Psoas muscle (tissue), 8 donors: ENCODE data around the gene ELOVL5. TPM values are rescaled to one million over a fixed set of nuclear protein-coding genes. Genes with fewer than 3 reads are reported as not detected.

Source experiments
- ATAC-seq, 4 donors: fragments of 200-7000 bp; cut with Tn5 transposase; one replicate each; pipeline ENCODE4 v1.9.1; 2020; ENCODE audit warnings: moderate library complexity in 3 of 4, mild to moderate bottlenecking in 2 of 4
- DNase-seq, 2 donors: peaks; one replicate each; pipeline ENCODE4 v3.0.0-alpha.2; 2020
- H3K27ac ChIP-seq: fragments of 200-600 bp; one replicate; pipeline ENCODE4 v1.8.0; 2022
- H3K27me3 ChIP-seq, 3 donors: fragments of 200-600 bp in 1 of 3; one replicate each; pipeline versions ENCODE4 v1.6.1 to v1.8.0; 2013 to 2022; ENCODE audit warnings: low read length in 2 of 3, mild to moderate bottlenecking in 2 of 3, moderate library complexity in 1 of 3; ENCODE audit not compliant: insufficient read depth in 3 of 3
- H3K36me3 ChIP-seq, 2 donors: fragments of 200-600 bp in 1 of 2; one replicate each; pipeline versions ENCODE4 v1.6.1 to v1.8.0; 2013 to 2022; ENCODE audit warnings: low read depth in 1 of 2, mild to moderate bottlenecking in 1 of 2, moderate library complexity in 1 of 2; ENCODE audit not compliant: insufficient read depth in 1 of 2
- H3K4me1 ChIP-seq: fragments of 200-600 bp; one replicate; pipeline ENCODE4 v1.8.0; 2022
- H3K4me3 ChIP-seq: fragments of 200-600 bp; one replicate; pipeline ENCODE4 v1.8.0; 2022; ENCODE audit warnings: mild to moderate bottlenecking
- H3K9me3 ChIP-seq: fragments of 200-600 bp; one replicate; pipeline ENCODE4 v1.8.0; 2022
- WGBS, 3 donors: extraction: QIAGEN DNeasy Blood & Tissue Kit; methylation state at CpG; one replicate each; pipeline versions ENCODE4 v1.1.6 to v1.1.7; 2013; 5-methylcytosine and 5-hydroxymethylcytosine counted together
- intact Hi-C, 2 donors: fragments of 100-400 bp; cut with DNase I; formaldehyde crosslinking; loops; one replicate each; pipeline versions ENCODE4 v1.11.0 to v1.14.2; 2022
- long read RNA-seq, 2 donors: library from polyadenylated mRNA; unstranded; transcript quantifications; one replicate each; pipeline ENCODE4 v2.0.0, GENCODE V29; 2021
- polyA plus RNA-seq, 3 donors: library from polyadenylated mRNA; stranded (reverse); fragments of 200-250 nt; gene quantifications; one replicate each; pipeline ENCODE4 v1.2.3, GENCODE V29; 2013
- total RNA-seq, 4 donors: library from RNA; stranded (reverse); fragmentation: NEBNext Ultra II Directional in 2 of 4; extraction: Animal tissue kit (Norgen Biotek cat#: 25700) in 2 of 4; gene quantifications; one replicate each; pipeline versions ENCODE4 v1.2.1 to v1.2.4, GENCODE V29; 2021 to 2023
- TF ChIP-seq, protein P1 (sequence below): fragments of 200-600 bp; IDR thresholded peaks from one replicate; pipeline ENCODE4 v1.8.0; 2022; ENCODE audit warnings: antibody characterized with exemption
- donor health status: healthy with polysubstance abuse.
- donor health status: DM: no; HTN: no; CAD: no; lungs with moderate emphysema.
- donor health status: Bipolar disorder and iron deficiency.
- donor health status: healthy.
- donor health status: DM: yes; HTN: yes; CAD: no.
- donor health status: DM: no; HTN: no; CAD: no.
- donor health status: DM: no; HTN: no; CAD: no.
- donor health status: DM: yes; HTN: yes; CAD: no.

Gene ELOVL5, protein sequence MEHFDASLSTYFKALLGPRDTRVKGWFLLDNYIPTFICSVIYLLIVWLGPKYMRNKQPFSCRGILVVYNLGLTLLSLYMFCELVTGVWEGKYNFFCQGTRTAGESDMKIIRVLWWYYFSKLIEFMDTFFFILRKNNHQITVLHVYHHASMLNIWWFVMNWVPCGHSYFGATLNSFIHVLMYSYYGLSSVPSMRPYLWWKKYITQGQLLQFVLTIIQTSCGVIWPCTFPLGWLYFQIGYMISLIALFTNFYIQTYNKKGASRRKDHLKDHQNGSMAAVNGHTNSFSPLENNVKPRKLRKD
- total RNA-seq (10 to 100 TPM in 1 of 4 donors, 1 to 10 TPM in 3; 5.7 to 14.4 (median 8.7) TPM), polyA plus RNA-seq (1 to 10 TPM; 4.8 to 9.2 (median 5.8) TPM)
- long read RNA-seq, donor 1, transcript ELOVL5-201 (8 exons, 2,827 nt): minor isoform, 5 of 12 reads
- long read RNA-seq, donor 1, transcript ELOVL5-207 (7 exons, 2,875 nt): major isoform, 6 of 12 reads
- long read RNA-seq, donor 1, partial matches to known transcripts: 1 of 12 reads
- long read RNA-seq, donor 1, other reads (novel, unspliced or antisense): 0 of 12 reads
- long read RNA-seq, donor 2, transcript ELOVL5-201 (8 exons, 2,827 nt): major isoform, 11 of 14 reads
- long read RNA-seq, donor 2, partial matches to known transcripts: 1 of 14 reads
- long read RNA-seq, donor 2, other reads (novel, unspliced or antisense): 0 of 14 reads

DNA sequence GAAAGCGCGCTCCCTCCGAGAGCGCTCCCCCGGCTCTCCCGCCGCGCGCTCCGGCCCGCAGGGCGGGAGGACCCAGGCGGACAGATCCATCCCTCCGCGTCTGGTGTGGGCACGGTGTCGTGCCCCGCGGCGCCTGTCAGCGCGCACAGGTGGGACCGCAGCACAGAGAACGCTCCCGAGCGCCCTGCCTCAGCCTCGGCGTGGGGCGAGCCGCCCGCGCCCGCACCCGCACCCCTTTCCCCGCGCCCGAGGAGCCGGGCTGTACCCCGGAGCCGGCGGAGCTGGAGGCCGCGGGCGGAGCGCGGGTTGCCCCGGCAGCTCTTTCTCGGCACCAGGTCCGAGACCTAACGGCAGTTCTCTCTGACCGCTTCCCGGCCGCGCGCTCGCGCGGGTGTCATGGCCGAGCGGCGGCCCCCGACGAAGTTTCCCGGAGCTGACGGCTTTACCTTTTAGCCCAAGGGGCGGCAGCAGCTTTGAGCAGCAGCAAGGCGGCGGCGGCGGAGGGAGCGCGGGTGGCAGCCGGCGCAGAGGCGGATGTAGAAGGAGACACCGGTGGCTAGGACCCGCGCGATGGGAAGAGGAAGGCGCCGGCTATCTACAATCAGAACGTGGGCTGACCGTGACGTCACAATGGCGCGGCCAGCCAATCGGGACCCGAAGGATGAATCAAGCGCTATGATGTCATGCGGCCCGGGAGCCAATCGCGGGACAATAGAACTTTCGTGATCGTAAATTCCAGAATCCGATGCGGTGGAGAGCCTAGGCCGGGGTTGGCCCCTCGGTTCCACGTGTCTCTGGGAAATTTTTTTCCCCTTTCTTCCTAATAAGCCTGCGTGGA lies at the start of gene ELOVL5:
TSS of gene ELOVL5 (minus strand) at position 580 of the 838 bp plus-strand sequence. CDS start 53,251 bp downstream, outside the sequence.
- Histone ChIP-seq H3K36me3 (no peaks in the 10 kb centered on the region), H3K9me3 (no peaks in the 10 kb centered on the region), H3K27ac (peak within 1 kb of the TSS; percentile 85), H3K4me1 (no peaks in the 10 kb centered on the region), H3K4me3 (peak within 1 kb of the TSS; percentile 89), H3K27me3 (peaks cover 0 to 46% (median 10%) of the 10 kb centered on the region in 3 donors)
- ATAC-seq: peak; percentile 79 to 90 (median 84)
- WGBS, 3 donors: 0 to 1% (median 1%) methylated on average over 82 to 101 of the region's 101 CpGs
- TF ChIP-seq, protein P1, sequence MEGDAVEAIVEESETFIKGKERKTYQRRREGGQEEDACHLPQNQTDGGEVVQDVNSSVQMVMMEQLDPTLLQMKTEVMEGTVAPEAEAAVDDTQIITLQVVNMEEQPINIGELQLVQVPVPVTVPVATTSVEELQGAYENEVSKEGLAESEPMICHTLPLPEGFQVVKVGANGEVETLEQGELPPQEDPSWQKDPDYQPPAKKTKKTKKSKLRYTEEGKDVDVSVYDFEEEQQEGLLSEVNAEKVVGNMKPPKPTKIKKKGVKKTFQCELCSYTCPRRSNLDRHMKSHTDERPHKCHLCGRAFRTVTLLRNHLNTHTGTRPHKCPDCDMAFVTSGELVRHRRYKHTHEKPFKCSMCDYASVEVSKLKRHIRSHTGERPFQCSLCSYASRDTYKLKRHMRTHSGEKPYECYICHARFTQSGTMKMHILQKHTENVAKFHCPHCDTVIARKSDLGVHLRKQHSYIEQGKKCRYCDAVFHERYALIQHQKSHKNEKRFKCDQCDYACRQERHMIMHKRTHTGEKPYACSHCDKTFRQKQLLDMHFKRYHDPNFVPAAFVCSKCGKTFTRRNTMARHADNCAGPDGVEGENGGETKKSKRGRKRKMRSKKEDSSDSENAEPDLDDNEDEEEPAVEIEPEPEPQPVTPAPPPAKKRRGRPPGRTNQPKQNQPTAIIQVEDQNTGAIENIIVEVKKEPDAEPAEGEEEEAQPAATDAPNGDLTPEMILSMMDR: no peak
- DNase-seq: peak; percentile 97
- intact Hi-C loops: loop anchor here in 1 of 2 donors (5.0 to 10.0 kb wide), 2 partner anchors 46 to 174 kb away; no protein-coding TSS in a partner anchor

DNA sequence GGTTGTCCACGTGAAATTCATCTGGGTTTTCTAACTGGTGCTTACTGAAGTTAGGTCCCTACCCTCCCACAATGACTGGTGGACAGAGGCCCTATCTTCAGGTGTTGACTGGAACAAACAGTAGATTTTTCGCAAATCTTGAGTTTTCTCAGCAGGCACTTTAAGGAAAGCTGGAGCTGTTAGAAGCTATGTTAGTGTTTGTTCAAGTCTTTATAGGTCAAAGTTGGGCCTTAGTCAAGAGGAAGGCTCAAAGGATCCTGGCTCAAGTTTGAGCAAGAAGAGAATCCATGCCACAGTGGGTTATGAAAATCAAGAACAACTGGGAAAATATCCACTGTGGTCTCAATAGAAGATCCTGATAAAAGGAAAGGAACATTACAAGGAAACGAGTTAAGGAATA lies 48.5 kb upstream of the ELOVL5 start:
- Histone ChIP-seq H3K4me1 (no peaks in the 10 kb centered on the region), H3K27me3 (no peaks in the 10 kb centered on the region), H3K4me3 (no peak overlapping the region), H3K9me3 (no peaks in the 10 kb centered on the region), H3K27ac (no peak overlapping the region), H3K36me3 (no peaks in the 10 kb centered on the region)
- WGBS, 3 donors: 64 to 69% (median 68%) methylated on average over 3 of the region's 3 CpGs
- TF ChIP-seq, protein P1: no peak
- ATAC-seq: no peak
- DNase-seq: no peak
- intact Hi-C loops: no loop called here

DNA sequence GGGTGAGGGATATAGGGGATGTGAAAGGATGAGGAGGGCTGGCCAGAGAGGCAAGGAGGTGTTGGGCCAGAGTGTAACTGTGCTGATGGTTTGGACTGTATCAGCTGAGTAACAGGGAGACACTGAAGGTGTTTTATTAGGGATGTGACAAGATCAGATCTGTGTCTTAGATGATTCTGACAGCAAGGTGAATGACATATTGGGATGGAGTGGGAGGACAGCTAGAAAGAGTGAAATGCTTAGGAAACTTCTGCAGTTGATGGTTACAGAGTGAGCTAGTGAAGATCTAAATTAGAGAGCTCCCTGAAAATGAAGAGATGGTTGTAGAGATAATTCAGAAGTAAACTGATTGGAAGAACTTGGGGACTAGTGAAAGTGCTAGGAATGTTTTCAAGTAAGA lies 47.2 kb upstream of the ELOVL5 start:
- ATAC-seq: no peak
- intact Hi-C loops: no loop called here

GRCh38 chr6:53394704-53395103 lies 46.0 kb upstream of the ELOVL5 start:
- WGBS, 3 donors: 85 to 93% (median 89%) methylated on average over 3 of the region's 3 CpGs

More for the DNA sequence above, 47.2 kb upstream of the ELOVL5 start:
- Histone ChIP-seq H3K4me1 (no peaks in the 10 kb centered on the region), H3K27ac (no peak overlapping the region), H3K36me3 (no peaks in the 10 kb centered on the region), H3K9me3 (no peaks in the 10 kb centered on the region), H3K4me3 (no peak overlapping the region), H3K27me3 (no peaks in the 10 kb centered on the region)
- TF ChIP-seq, protein P1: no peak
- DNase-seq: no peak

More at GRCh38 chr6:53394704-53395103, 46.0 kb upstream of the ELOVL5 start:
- Histone ChIP-seq H3K4me1 (no peaks in the 10 kb centered on the region), H3K4me3 (no peak overlapping the region), H3K27me3 (no peaks in the 10 kb centered on the region), H3K36me3 (no peaks in the 10 kb centered on the region), H3K27ac (no peak overlapping the region), H3K9me3 (no peaks in the 10 kb centered on the region)
- TF ChIP-seq, protein P1: no peak
- ATAC-seq (no peak), DNase-seq (no peak)
- intact Hi-C loops: no loop called here
